Neutrophil (primary cell): ENCODE measurements around the gene TAF5L.

Experiments
- H3K27ac ChIP-seq: fragments of 200-600 bp; sonication (generic); 2 replicates; pipeline ENCODE4 v1.5.1; 2016; ENCODE audit warnings: mild to moderate bottlenecking, moderate library complexity
- H3K27me3 ChIP-seq: fragments of 200-600 bp; sonication (generic); 2 replicates; pipeline ENCODE4 v1.6.0; 2016; ENCODE audit warnings: mild to moderate bottlenecking
- H3K36me3 ChIP-seq: fragments of 200-600 bp; sonication (generic); 2 replicates; pipeline ENCODE4 v1.5.1; 2017
- H3K4me1 ChIP-seq, 2 experiments: fragments of 200-600 bp in 1 of 2; sonication (generic) in 1 of 2; 1 replicate in 1 of 2; 2 replicates in 1 of 2; pipeline versions ENCODE4 v1.5.1 to v1.6.1; 2013 to 2016; ENCODE audit warnings: low read depth in 1 of 2, low read length in 1 of 2, mild to moderate bottlenecking in 1 of 2, moderate library complexity in 1 of 2; ENCODE audit not compliant: control insufficient read depth in 1 of 2, insufficient read depth in 1 of 2
- H3K4me3 ChIP-seq, 2 experiments: fragments of 200-600 bp in 1 of 2; sonication (generic) in 1 of 2; 1 replicate in 1 of 2; 2 replicates in 1 of 2; pipeline ENCODE4 v1.5.1; 2013 to 2016; ENCODE audit warnings: low read depth in 1 of 2, low read length in 1 of 2, mild to moderate bottlenecking in 1 of 2, moderate library complexity in 1 of 2
- H3K9me3 ChIP-seq: fragments of 200-600 bp; sonication (generic); 2 replicates; pipeline ENCODE4 v1.5.1; 2016
- TF ChIP-seq, protein P1 (sequence below): fragments of 200-600 bp; sonication (generic); IDR thresholded peaks from 2 replicates; pipeline ENCODE4 v1.5.1; 2016; ENCODE audit warnings: antibody characterized with exemption

TAF5L gene

GRCh38 chr1:229619002-229619401 is 6.9 kb downstream of the TAF5L start:
- Histone ChIP-seq H3K4me3 (no peak overlapping the region), H3K9me3 (no peaks in the 10 kb centered on the region), H3K27me3 (no peaks in the 10 kb centered on the region), H3K27ac (no peak overlapping the region), H3K4me1 (peaks cover 15 to 21% of the 10 kb centered on the region in 2 experiments), H3K36me3 (peaks cover 3% of the 10 kb centered on the region)
- TF ChIP-seq, protein P1, sequence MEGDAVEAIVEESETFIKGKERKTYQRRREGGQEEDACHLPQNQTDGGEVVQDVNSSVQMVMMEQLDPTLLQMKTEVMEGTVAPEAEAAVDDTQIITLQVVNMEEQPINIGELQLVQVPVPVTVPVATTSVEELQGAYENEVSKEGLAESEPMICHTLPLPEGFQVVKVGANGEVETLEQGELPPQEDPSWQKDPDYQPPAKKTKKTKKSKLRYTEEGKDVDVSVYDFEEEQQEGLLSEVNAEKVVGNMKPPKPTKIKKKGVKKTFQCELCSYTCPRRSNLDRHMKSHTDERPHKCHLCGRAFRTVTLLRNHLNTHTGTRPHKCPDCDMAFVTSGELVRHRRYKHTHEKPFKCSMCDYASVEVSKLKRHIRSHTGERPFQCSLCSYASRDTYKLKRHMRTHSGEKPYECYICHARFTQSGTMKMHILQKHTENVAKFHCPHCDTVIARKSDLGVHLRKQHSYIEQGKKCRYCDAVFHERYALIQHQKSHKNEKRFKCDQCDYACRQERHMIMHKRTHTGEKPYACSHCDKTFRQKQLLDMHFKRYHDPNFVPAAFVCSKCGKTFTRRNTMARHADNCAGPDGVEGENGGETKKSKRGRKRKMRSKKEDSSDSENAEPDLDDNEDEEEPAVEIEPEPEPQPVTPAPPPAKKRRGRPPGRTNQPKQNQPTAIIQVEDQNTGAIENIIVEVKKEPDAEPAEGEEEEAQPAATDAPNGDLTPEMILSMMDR = no peak

DNA sequence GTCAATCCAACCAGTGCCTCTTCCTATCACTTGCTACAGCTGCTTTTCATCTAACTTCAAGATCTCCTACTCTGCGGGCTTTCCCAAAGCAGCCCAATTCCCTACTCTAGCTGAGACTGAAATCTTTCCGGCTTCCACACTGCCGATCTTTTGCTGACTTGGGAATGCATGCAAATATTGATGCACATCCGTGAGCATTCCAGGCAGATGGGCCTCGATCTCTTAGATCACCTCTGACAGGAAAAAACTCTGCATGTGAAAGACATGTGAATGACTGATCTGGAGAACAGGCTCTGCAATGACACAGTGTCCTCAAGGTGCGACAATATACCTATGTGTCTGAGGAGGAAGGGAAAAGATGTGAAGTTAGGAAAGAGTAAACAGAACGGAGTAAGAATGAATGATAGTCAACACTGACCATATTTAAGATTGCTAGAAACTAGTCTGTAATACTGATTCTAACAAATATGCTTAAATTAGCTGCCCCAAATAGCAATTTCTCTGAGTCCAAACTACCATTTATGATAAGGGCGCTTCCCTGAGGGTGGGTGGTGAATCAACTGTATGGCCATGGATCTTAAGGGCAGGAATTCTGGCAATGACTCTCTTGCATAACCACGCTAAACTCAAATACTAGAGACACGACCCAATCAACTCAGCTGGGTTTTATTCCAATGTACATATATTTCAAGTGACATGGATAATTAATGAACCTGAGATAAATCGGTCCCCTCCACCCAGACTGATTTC is 8.4 kb downstream of the TAF5L start:
- Histone ChIP-seq H3K27ac (no peak overlapping the region), H3K27me3 (no peaks in the 10 kb centered on the region), H3K4me1 (peaks cover 14 to 21% of the 10 kb centered on the region in 2 experiments), H3K4me3 (no peak overlapping the region), H3K9me3 (no peaks in the 10 kb centered on the region), H3K36me3 (peaks cover 16% of the 10 kb centered on the region)
- TF ChIP-seq, protein P1 = no peak

DNA sequence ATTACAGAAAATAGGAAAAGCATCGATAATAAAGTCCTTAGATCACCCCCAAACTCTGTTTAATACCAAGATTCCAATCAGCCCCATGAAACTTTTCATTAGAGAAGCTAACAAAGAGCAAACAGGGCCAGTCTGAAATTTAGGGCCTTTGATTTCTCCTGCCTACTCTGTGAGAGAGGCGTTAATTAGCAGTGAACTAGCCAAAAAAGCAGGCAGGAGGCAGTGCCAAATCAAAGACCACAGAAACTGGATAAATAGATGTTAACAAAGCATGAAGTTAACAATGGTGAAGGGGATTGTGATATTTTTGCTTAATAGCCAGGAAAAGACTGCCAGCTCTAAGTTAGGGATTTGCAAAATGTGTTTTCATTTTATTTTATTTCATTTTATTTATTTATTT is 11.2 kb downstream of the TAF5L start:
- no peaks in the 10 kb centered on the region for H3K27me3 ChIP-seq
- no peak overlapping the region for H3K4me3 ChIP-seq
- peaks cover 0 to 5% of the 10 kb centered on the region in 2 experiments for H3K4me1 ChIP-seq
- H3K36me3 ChIP-seq = peaks cover 41% of the 10 kb centered on the region
- TF ChIP-seq, protein P1 = no peak
- no peaks in the 10 kb centered on the region for H3K9me3 ChIP-seq
- H3K27ac ChIP-seq = no peak overlapping the region

DNA sequence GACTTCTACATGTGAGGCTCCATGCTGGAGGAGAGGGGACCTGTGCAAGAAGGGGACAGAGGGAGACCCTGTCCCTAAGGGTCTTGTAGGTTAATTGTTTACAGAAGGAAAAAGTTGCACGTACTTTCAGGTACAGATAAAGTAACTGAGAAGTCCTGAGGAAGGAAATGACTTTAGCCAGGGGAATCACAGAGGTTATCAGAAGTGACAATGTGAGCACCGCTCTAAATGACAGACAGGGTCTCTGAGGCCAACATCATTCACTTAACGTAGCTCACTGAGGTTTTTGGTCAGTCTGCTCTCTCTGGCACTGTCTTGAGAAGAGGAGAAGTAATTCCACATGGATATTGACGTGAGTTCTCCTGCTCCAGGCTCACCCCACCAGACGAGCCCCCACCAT is 12.0 kb downstream of the TAF5L start:
- Histone ChIP-seq H3K27ac (no peak overlapping the region), H3K36me3 (peaks cover 49% of the 10 kb centered on the region), H3K4me3 (no peak overlapping the region), H3K4me1 (no peaks in the 10 kb centered on the region), H3K9me3 (no peaks in the 10 kb centered on the region), H3K27me3 (no peaks in the 10 kb centered on the region)
- TF ChIP-seq, protein P1 = no peak

DNA sequence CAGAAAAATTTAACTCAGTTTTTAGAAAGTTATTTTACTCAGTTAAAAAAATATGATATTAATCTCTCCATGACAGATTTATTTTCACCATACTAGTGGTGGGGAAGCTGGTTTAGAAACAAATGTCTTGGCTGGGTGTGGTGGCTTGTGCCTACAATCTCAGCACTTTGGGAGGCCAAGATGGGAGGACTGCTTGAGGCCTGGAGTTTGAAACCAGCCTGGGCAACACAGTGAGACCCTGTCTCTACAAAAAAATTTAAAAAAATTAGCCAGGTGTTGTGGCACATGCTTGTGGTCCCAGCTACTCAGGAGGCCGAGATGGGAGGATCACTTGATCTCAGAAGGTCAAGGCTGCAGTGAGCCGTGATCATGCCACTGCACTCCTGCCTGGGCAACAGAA is 17.3 kb downstream of the TAF5L start:
- Histone ChIP-seq H3K36me3 (peaks cover 86% of the 10 kb centered on the region), H3K4me1 (no peaks in the 10 kb centered on the region), H3K27me3 (no peaks in the 10 kb centered on the region), H3K4me3 (no peak overlapping the region), H3K27ac (no peak overlapping the region), H3K9me3 (no peaks in the 10 kb centered on the region)
- TF ChIP-seq, protein P1 = no peak
